ENCODE measurements around the gene MAPK1IP1L. TPM values are rescaled to one million over a fixed set of nuclear protein-coding genes. Genes with fewer than 3 reads are reported as not detected.
"Not testable (repeated sequence)": the region's sequence is repeated elsewhere in the genome, so short reads cannot be mapped to it uniquely, and the experiment has no call there.

The MAPK1IP1L gene
- total RNA-seq, 2 donors from 2014 or later, result 57.0 to 113 TPM

GRCh38 chr14:55074662-55075061 is 23.2 kb downstream of the MAPK1IP1L start:
- H3K36me3 ChIP-seq, result no peaks in the 10 kb centered on the region
- no peaks in the 10 kb centered on the region for H3K27me3 ChIP-seq (replicated peaks; ENCODE audit: insufficient read depth)
- no peak for TF ChIP-seq CTCF (IDR thresholded peaks at IDR 0.05)
- ATAC-seq (ENCODE audit: insufficient number of reproducible peaks, low FRiP score, low read depth) (no peak), DNase-seq (ENCODE audit: low spot score) (no peak)
- H3K4me1 ChIP-seq (ENCODE audit: control insufficient read depth in 1 of 2, low read depth in 2 of 2), result peaks cover 16 to 25% of the 10 kb centered on the region in 2 donors
- no peak overlapping the region for H3K4me3 ChIP-seq
- H3K27ac ChIP-seq, result no peak overlapping the region
- no peaks in the 10 kb centered on the region for H3K9me3 ChIP-seq

- Histone ChIP-seq H3K27ac (no peak overlapping the region), H3K4me3 (no peak overlapping the region), H3K36me3 (no peaks in the 10 kb centered on the region), H3K27me3 (replicated peaks; ENCODE audit: insufficient read depth) (no peaks in the 10 kb centered on the region), H3K9me3 (no peaks in the 10 kb centered on the region), H3K4me1 (ENCODE audit: control insufficient read depth in 1 of 2, low read depth in 2 of 2) (peaks cover 16 to 25% of the 10 kb centered on the region in 2 donors)
- no peak for ATAC-seq (ENCODE audit: insufficient number of reproducible peaks, low FRiP score, low read depth)
- no peak for TF ChIP-seq CTCF (IDR thresholded peaks at IDR 0.05)
- no peak for DNase-seq (ENCODE audit: low spot score)
Measured at GRCh38 chr14:55075628-55076175, 24.3 kb downstream of the MAPK1IP1L start.

GRCh38 chr14:55077170-55078151 is 26.0 kb downstream of the MAPK1IP1L start:
- Histone ChIP-seq H3K36me3 (no peaks in the 10 kb centered on the region), H3K4me1 (ENCODE audit: control insufficient read depth in 1 of 2, low read depth in 2 of 2) (peaks cover 7 to 10% of the 10 kb centered on the region in 2 donors), H3K4me3 (no peak overlapping the region), H3K9me3 (no peaks in the 10 kb centered on the region), H3K27me3 (replicated peaks; ENCODE audit: insufficient read depth) (no peaks in the 10 kb centered on the region), H3K27ac (no peak overlapping the region)
- ATAC-seq (ENCODE audit: insufficient number of reproducible peaks, low FRiP score, low read depth), result no peak
- no peak for TF ChIP-seq CTCF (IDR thresholded peaks at IDR 0.05)
- DNase-seq (ENCODE audit: low spot score), result no peak

- not testable (repeated sequence) for DNase-seq (ENCODE audit: low spot score); H3K36me3 ChIP-seq; H3K4me3 ChIP-seq; ATAC-seq (ENCODE audit: insufficient number of reproducible peaks, low FRiP score, low read depth); H3K27ac ChIP-seq; H3K9me3 ChIP-seq; H3K4me1 ChIP-seq (ENCODE audit: control insufficient read depth in 1 of 2, low read depth in 2 of 2); H3K27me3 ChIP-seq (replicated peaks; ENCODE audit: insufficient read depth)
Measured at GRCh38 chr14:55079961-55080360, 28.5 kb downstream of the MAPK1IP1L start.

GRCh38 chr14:55084401-55085059 is 33.1 kb downstream of the MAPK1IP1L start:
- H3K36me3 ChIP-seq, result no peaks in the 10 kb centered on the region
- no peak for ATAC-seq (ENCODE audit: insufficient number of reproducible peaks, low FRiP score, low read depth)
- no peak overlapping the region for H3K27ac ChIP-seq
- no peak overlapping the region for H3K4me3 ChIP-seq
- H3K27me3 ChIP-seq (replicated peaks; ENCODE audit: insufficient read depth), result no peaks in the 10 kb centered on the region
- no peak for DNase-seq (ENCODE audit: low spot score)
- no peak for TF ChIP-seq CTCF (IDR thresholded peaks at IDR 0.05)
- H3K9me3 ChIP-seq, result no peaks in the 10 kb centered on the region
- no peaks in the 10 kb centered on the region for H3K4me1 ChIP-seq (ENCODE audit: control insufficient read depth in 1 of 2, low read depth in 2 of 2)

All from thoracic aorta (tissue), 2 donors.